Mesothelial cell of epicardium (in vitro differentiated cells): Measurements from ENCODE around the gene TBC1D20. TPM values are rescaled to one million over a fixed set of nuclear protein-coding genes. Genes with fewer than 3 reads are reported as not detected.
"Not testable (repeated sequence)": the region's sequence is repeated elsewhere in the genome, so short reads cannot be mapped to it uniquely, and the experiment has no call there.

Experiments used
- DNase-seq, 2 experiments: peaks; one replicate each; pipeline ENCODE4 v3.0.0; 2021; ENCODE audit warnings: low spot score in 2 of 2; ENCODE audit not compliant: unreplicated experiment in 2 of 2
- H3K27ac Mint-ChIP-seq: 2 replicates; pipeline ENCODE4 v1.8.0; 2021; ENCODE audit warnings: mixed read lengths
- H3K27me3 Mint-ChIP-seq: 2 replicates; pipeline ENCODE4 v1.8.0; 2021; ENCODE audit warnings: low read depth, mixed read lengths
- H3K36me3 Mint-ChIP-seq: 2 replicates; pipeline ENCODE4 v1.8.0; 2021; ENCODE audit warnings: mixed read lengths
- H3K4me1 Mint-ChIP-seq: 2 replicates; pipeline ENCODE4 v1.8.0; 2021; ENCODE audit warnings: mixed read lengths
- H3K4me3 Mint-ChIP-seq: 2 replicates; pipeline ENCODE4 v1.8.0; 2021; ENCODE audit warnings: mild to moderate bottlenecking, moderate library complexity, mixed read lengths
- H3K9me3 Mint-ChIP-seq: 2 replicates; pipeline ENCODE4 v1.8.0; 2021; ENCODE audit warnings: mixed read lengths
- CTCF ChIP-seq: fragments of 200-600 bp; sonication (generic); IDR thresholded peaks from one replicate; pipeline ENCODE4 v1.5.0; 2021; ENCODE audit warnings: antibody characterized with exemption; ENCODE audit not compliant: unreplicated experiment
- total RNA-seq: library from RNA; stranded (reverse); gene quantifications from 3 replicates; pipeline ENCODE4 v1.2.1, GENCODE V29; 2021

TBC1D20 gene
- total RNA-seq, 1 donor from 2014 or later = 34.4 TPM

- no peak for TF ChIP-seq CTCF
- no peaks in the 10 kb centered on the region for H3K27me3 Mint-ChIP-seq
- H3K27ac Mint-ChIP-seq = no peak overlapping the region
- peaks cover 2% of the 10 kb centered on the region for H3K4me1 Mint-ChIP-seq
- H3K36me3 Mint-ChIP-seq = peaks cover 6% of the 10 kb centered on the region
- no peak for DNase-seq
- no peak overlapping the region for H3K4me3 Mint-ChIP-seq
- no peaks in the 10 kb centered on the region for H3K9me3 Mint-ChIP-seq
Measured at GRCh38 chr20:396252-396618, 66.1 kb downstream of the TBC1D20 start.

- not testable (repeated sequence) for H3K4me1 Mint-ChIP-seq, H3K4me3 Mint-ChIP-seq, H3K27me3 Mint-ChIP-seq, H3K36me3 Mint-ChIP-seq, H3K27ac Mint-ChIP-seq, DNase-seq, H3K9me3 Mint-ChIP-seq
Measured at GRCh38 chr20:393296-393695, 69.0 kb downstream of the TBC1D20 start.

- no peaks in the 10 kb centered on the region for H3K4me1 Mint-ChIP-seq
- DNase-seq = no peak
- TF ChIP-seq CTCF = no peak
- no peak overlapping the region for H3K4me3 Mint-ChIP-seq
- H3K9me3 Mint-ChIP-seq = no peaks in the 10 kb centered on the region
- peaks cover 3% of the 10 kb centered on the region for H3K36me3 Mint-ChIP-seq
- H3K27ac Mint-ChIP-seq = no peak overlapping the region
- no peaks in the 10 kb centered on the region for H3K27me3 Mint-ChIP-seq
Measured at GRCh38 chr20:391041-391711, 71.2 kb downstream of the TBC1D20 start.

- H3K27me3 Mint-ChIP-seq = no peaks in the 10 kb centered on the region
Measured at GRCh38 chr20:389220-389619, 73.1 kb downstream of the TBC1D20 start.

GRCh38 chr20:388034-388994 lies 74.0 kb downstream of the TBC1D20 start:
- no peak for DNase-seq
- Mint-ChIP-seq H3K36me3 (peaks cover 3% of the 10 kb centered on the region), H3K4me3 (no peak overlapping the region), H3K27ac (no peak overlapping the region), H3K27me3 (no peaks in the 10 kb centered on the region), H3K4me1 (no peaks in the 10 kb centered on the region), H3K9me3 (no peaks in the 10 kb centered on the region)
- no peak for TF ChIP-seq CTCF

More at GRCh38 chr20:389220-389619, 73.1 kb downstream of the TBC1D20 start:
- Mint-ChIP-seq H3K36me3 (peaks cover 3% of the 10 kb centered on the region), H3K4me3 (no peak overlapping the region), H3K9me3 (no peaks in the 10 kb centered on the region), H3K4me1 (no peaks in the 10 kb centered on the region), H3K27ac (no peak overlapping the region)
- no peak for TF ChIP-seq CTCF
- DNase-seq = no peak

GRCh38 chr20:387520-387919 lies 74.8 kb downstream of the TBC1D20 start:
- no peaks in the 10 kb centered on the region for H3K4me1 Mint-ChIP-seq
- TF ChIP-seq CTCF = no peak
- H3K36me3 Mint-ChIP-seq = peaks cover 3% of the 10 kb centered on the region
- no peaks in the 10 kb centered on the region for H3K27me3 Mint-ChIP-seq
- H3K9me3 Mint-ChIP-seq = no peaks in the 10 kb centered on the region
- no peak overlapping the region for H3K4me3 Mint-ChIP-seq
- H3K27ac Mint-ChIP-seq = no peak overlapping the region
- DNase-seq = no peak

- H3K4me3 Mint-ChIP-seq, H3K27me3 Mint-ChIP-seq, DNase-seq, H3K27ac Mint-ChIP-seq, H3K36me3 Mint-ChIP-seq, H3K9me3 Mint-ChIP-seq, H3K4me1 Mint-ChIP-seq: not testable (repeated sequence)
Measured at GRCh38 chr20:386634-387033, 75.7 kb downstream of the TBC1D20 start.
